HG02970 (cell line): ENCODE data around the gene WDCP.

Experiments used
- ATAC-seq: cut with Tn5 transposase; IDR thresholded peaks from one replicate; pipeline ENCODE4 v1.9.1; 2021; ENCODE audit warnings: mild to moderate bottlenecking, moderate library complexity, moderate number of reproducible peaks; ENCODE audit not compliant: unreplicated experiment, low FRiP score

WDCP gene

DNA sequence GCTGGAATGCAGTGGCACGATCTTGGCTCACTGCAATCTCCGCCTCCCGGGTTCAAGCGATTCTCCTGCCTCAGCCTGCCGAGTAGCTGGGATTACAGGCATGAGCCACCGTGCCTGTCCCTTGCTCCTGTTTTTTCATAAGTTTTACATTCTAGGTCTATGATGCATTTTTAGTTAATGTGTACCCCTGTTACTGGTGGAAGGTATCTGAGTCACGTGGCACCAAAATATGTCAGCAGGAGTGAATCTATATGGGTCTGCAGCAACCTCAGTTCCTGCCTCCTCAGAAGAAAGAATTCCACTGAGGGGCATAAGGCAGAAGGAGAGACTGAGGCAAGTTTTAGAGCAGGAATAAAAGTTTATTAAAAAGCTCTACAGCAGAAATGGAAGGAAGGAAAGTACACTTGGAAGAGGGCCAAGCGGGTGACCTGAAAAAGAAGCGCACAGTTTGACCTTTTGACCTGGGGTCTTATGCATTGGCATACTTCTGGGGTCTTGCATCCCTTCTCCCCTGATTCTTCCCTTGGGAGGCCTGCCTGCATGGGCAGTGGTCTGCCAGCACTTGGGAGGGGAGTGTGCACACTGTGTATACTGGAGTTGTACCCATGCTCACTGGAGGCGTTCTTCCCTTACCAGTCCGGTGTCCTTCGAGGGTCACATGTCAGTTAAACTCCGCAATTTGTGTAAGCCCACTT, 38.4 kb downstream of the WDCP start:
- no peak for ATAC-seq

- ATAC-seq: no peak
Observed at GRCh38 chr2:24007693-24008092, 39.5 kb downstream of the WDCP start.

- no peak for ATAC-seq
Observed at GRCh38 chr2:23994567-23994966, 52.6 kb downstream of the WDCP start.

GRCh38 chr2:23993736-23994269, 53.4 kb downstream of the WDCP start:
- ATAC-seq: no peak

- no peak for ATAC-seq
Observed at GRCh38 chr2:23992931-23993330, 54.3 kb downstream of the WDCP start.

GRCh38 chr2:23988371-23988770, 58.8 kb downstream of the WDCP start:
- no peak for ATAC-seq
